Right lobe of liver (tissue), 4 donors: ENCODE measurements around the gene CCDC43.

Source experiments
- POLR2A ChIP-seq: fragments of 450-650 bp; IDR thresholded peaks from one replicate; pipeline ENCODE4 v1.6.1; 2017; ENCODE audit warnings: antibody characterized with exemption, mild to moderate bottlenecking
- TF ChIP-seq, protein P1 (sequence below), 4 donors: fragments of 200-600 bp in 3 of 4; fragments of 450-650 bp in 1 of 4; IDR thresholded peaks; one replicate each; pipeline versions ENCODE4 v1.5.1 to v1.8.0; 2016 to 2022; ENCODE audit warnings: antibody characterized with exemption in 4 of 4, mild to moderate bottlenecking in 2 of 4
- donor health status: DM: no; HTN: no; CAD: no.
- donor health status: DM: no; HTN: no; CAD: no.
- donor health status: DM: no; HTN: yes; CAD: no.

DNA sequence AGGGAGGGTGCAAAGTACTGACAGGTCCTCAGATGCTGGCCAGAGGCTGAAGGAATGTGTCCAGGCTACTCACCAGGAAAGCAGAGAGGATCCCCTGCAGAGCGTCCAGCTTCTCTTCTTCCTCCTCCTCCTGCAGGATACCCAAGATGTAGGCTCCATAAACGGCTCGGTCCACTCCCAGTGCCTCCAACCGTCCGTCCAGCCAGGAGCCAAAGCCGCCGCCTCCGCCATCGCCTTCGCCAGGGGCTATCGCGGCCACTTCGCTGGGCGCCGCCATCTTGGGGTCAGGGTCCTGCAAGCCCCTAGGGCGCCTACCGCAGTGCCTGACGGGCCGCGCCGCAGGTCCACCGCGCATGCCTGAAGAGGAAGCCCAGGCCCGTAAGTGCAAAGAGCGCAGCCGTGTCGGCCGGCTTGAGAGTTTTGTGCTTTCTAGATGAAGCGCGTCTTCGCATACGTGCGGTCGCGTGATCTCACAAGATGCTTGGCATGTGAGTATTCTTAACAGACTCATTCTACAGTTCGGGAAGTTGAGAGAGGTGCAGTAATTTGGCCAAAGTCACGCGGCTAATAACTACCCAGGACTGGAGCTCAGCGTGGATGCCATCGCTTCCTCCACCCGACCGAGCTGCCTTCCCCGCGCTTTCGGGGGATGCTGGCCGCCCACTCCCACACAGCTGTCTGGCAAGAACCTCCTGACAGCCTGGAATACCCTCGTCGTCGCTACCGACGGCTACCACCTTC lies at the start of gene CCDC43:
- TF ChIP-seq POLR2A, result peak; percentile 71
- TF ChIP-seq, protein P1, sequence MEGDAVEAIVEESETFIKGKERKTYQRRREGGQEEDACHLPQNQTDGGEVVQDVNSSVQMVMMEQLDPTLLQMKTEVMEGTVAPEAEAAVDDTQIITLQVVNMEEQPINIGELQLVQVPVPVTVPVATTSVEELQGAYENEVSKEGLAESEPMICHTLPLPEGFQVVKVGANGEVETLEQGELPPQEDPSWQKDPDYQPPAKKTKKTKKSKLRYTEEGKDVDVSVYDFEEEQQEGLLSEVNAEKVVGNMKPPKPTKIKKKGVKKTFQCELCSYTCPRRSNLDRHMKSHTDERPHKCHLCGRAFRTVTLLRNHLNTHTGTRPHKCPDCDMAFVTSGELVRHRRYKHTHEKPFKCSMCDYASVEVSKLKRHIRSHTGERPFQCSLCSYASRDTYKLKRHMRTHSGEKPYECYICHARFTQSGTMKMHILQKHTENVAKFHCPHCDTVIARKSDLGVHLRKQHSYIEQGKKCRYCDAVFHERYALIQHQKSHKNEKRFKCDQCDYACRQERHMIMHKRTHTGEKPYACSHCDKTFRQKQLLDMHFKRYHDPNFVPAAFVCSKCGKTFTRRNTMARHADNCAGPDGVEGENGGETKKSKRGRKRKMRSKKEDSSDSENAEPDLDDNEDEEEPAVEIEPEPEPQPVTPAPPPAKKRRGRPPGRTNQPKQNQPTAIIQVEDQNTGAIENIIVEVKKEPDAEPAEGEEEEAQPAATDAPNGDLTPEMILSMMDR (IDR thresholded peaks at IDR 0.05), result no peak
